ENCODE measurements around the gene RPS6KA3. TPM values are rescaled to one million over a fixed set of nuclear protein-coding genes. Genes with fewer than 3 reads are reported as not detected.
"Not testable (repeated sequence)": the region's sequence is repeated elsewhere in the genome, so short reads cannot be mapped to it uniquely, and the experiment has no call there.

Gene RPS6KA3
- total RNA-seq, 1 experiment from 2014 or later, result 14.6 TPM

DNA sequence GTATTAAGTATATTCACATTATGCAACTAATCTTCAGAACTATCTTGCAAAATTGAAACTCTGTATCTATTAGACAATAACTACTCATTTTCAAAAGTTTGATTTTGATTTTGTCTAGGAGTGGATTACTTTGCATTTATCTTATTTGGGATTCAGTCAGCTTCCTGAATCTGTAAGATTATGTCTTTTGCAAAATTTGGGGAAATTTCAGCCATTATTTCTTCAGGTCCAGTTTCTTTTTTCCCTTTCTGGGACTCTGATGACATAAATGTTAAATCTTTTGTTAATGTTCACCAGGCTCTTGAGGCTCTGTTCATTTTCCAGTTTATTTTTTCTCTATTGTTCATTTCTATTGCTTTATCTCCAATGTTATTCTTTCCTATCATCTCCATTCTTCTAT is 15.0 kb downstream of the RPS6KA3 start:
- Mint-ChIP-seq H3K9me3 (0 out of 2 replicates have a peak, but pooled peaks cover 3% of the 10 kb centered on the region), H3K27ac (no peak overlapping the region), H3K4me3 (no peak overlapping the region), H3K27me3 (ENCODE audit: low read depth) (no peaks in the 10 kb centered on the region), H3K4me1 (peaks cover 6% of the 10 kb centered on the region; the same call in 1 of the 2 replicates), H3K36me3 (peaks cover 4% of the 10 kb centered on the region; the same call in 1 of the 2 replicates)
- ATAC-seq (no peak), DNase-seq (ENCODE audit: low spot score) (no peak)
- ChIA-PET CTCF (no interaction called here), POLR2A (no interaction called here)
- TF ChIP-seq PRRX2 (CRISPR knock-in tag; IDR thresholded peaks at IDR 0.05) (no peak), FOXJ3 (CRISPR knock-in tag; IDR thresholded peaks at IDR 0.05; ENCODE audit: borderline replicate concordance) (no peak), MXD4 (CRISPR knock-in tag; IDR thresholded peaks at IDR 0.05; ENCODE audit: borderline replicate concordance) (no peak), KAT7 (CRISPR knock-in tag; IDR thresholded peaks at IDR 0.05; ENCODE audit: borderline replicate concordance) (no peak), IRF2 (CRISPR knock-in tag; IDR thresholded peaks at IDR 0.05; ENCODE audit: borderline replicate concordance, low read depth) (no peak), ZNF138 (CRISPR knock-in tag; conservative IDR thresholded peaks at IDR 0.05) (no peak)
- TF ChIP-seq, protein P1, sequence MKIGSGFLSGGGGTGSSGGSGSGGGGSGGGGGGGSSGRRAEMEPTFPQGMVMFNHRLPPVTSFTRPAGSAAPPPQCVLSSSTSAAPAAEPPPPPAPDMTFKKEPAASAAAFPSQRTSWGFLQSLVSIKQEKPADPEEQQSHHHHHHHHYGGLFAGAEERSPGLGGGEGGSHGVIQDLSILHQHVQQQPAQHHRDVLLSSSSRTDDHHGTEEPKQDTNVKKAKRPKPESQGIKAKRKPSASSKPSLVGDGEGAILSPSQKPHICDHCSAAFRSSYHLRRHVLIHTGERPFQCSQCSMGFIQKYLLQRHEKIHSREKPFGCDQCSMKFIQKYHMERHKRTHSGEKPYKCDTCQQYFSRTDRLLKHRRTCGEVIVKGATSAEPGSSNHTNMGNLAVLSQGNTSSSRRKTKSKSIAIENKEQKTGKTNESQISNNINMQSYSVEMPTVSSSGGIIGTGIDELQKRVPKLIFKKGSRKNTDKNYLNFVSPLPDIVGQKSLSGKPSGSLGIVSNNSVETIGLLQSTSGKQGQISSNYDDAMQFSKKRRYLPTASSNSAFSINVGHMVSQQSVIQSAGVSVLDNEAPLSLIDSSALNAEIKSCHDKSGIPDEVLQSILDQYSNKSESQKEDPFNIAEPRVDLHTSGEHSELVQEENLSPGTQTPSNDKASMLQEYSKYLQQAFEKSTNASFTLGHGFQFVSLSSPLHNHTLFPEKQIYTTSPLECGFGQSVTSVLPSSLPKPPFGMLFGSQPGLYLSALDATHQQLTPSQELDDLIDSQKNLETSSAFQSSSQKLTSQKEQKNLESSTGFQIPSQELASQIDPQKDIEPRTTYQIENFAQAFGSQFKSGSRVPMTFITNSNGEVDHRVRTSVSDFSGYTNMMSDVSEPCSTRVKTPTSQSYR (CRISPR knock-in tag; IDR thresholded peaks at IDR 0.05), result no peak
- TF ChIP-seq, protein P2, sequence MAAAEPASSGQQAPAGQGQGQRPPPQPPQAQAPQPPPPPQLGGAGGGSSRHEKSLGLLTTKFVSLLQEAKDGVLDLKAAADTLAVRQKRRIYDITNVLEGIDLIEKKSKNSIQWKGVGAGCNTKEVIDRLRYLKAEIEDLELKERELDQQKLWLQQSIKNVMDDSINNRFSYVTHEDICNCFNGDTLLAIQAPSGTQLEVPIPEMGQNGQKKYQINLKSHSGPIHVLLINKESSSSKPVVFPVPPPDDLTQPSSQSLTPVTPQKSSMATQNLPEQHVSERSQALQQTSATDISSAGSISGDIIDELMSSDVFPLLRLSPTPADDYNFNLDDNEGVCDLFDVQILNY (CRISPR knock-in tag; IDR thresholded peaks at IDR 0.05), result no peak

DNA sequence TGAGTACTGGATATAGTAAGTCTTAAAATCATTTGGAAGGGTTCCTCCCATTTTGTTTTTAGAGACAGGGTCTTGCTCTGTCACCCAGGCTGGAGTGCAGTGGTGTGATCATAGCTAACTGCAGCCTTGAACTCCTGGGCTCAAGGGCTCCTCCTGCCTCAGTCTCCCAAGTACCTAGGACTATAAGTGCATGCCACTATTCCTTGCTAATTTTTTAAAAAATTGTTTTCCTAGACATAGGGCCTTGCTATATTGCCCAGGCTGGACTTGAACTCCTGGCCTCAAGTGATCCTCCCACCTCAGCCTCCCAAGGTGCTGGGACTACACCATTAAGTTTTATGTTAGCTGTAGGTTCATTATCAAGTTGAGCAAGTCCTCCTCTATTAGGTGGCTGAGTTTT is 16.6 kb downstream of the RPS6KA3 start:
- H3K4me3 Mint-ChIP-seq; H3K9me3 Mint-ChIP-seq; H3K36me3 Mint-ChIP-seq; POLR2A ChIA-PET; H3K4me1 Mint-ChIP-seq; H3K27ac Mint-ChIP-seq; H3K27me3 Mint-ChIP-seq (ENCODE audit: low read depth); DNase-seq (ENCODE audit: low spot score); ATAC-seq; CTCF ChIA-PET: not testable (repeated sequence)

DNA sequence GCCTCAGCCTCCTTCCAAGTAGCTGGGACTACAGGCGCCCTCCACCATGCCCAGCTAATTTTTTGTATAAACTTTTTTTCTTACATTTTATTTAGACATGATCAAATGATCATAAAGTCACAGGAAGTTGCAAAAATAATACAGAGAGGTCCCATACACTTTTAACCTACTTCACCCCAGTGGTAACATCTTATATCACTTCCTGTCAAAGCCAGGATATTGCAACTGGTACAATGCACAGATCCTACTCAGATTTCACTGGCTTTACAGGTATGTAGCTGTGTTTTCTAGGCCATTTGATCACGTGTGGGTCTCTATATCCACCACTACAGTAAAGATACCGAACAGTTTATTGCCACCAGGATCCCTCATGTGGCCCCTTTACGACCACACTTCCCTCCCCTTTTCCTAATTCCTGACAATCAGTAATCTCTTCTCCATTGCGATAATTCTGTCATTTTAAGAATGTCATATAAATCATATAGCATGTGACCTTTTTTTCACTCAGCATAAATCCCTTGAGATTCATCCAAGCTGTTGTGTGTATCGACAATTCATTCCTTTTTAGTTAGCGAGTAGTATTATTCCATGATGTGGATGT is 18.0 kb downstream of the RPS6KA3 start:
- ChIA-PET POLR2A (no interaction called here), CTCF (no interaction called here)
- 0 out of 2 replicates have a peak, but pooled peaks cover 3% of the 10 kb centered on the region for H3K9me3 Mint-ChIP-seq
- DNase-seq (ENCODE audit: low spot score) (no peak), ATAC-seq (no peak)
- no peaks in the 10 kb centered on the region for H3K27me3 Mint-ChIP-seq (ENCODE audit: low read depth)
- TF ChIP-seq ESRRA (CRISPR knock-in tag; IDR thresholded peaks at IDR 0.05; ENCODE audit: borderline replicate concordance), result no peak
- TF ChIP-seq GTF2I (CRISPR knock-in tag; conservative IDR thresholded peaks at IDR 0.05), result no peak
- TF ChIP-seq MYBL2 (CRISPR knock-in tag; IDR thresholded peaks at IDR 0.05), result no peak
- TF ChIP-seq, protein P3, sequence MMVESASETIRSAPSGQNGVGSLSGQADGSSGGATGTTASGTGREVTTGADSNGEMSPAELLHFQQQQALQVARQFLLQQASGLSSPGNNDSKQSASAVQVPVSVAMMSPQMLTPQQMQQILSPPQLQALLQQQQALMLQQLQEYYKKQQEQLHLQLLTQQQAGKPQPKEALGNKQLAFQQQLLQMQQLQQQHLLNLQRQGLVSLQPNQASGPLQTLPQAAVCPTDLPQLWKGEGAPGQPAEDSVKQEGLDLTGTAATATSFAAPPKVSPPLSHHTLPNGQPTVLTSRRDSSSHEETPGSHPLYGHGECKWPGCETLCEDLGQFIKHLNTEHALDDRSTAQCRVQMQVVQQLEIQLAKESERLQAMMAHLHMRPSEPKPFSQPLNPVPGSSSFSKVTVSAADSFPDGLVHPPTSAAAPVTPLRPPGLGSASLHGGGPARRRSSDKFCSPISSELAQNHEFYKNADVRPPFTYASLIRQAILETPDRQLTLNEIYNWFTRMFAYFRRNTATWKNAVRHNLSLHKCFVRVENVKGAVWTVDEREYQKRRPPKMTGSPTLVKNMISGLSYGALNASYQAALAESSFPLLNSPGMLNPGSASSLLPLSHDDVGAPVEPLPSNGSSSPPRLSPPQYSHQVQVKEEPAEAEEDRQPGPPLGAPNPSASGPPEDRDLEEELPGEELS (CRISPR knock-in tag; IDR thresholded peaks at IDR 0.05), result no peak
- TF ChIP-seq, protein P4, sequence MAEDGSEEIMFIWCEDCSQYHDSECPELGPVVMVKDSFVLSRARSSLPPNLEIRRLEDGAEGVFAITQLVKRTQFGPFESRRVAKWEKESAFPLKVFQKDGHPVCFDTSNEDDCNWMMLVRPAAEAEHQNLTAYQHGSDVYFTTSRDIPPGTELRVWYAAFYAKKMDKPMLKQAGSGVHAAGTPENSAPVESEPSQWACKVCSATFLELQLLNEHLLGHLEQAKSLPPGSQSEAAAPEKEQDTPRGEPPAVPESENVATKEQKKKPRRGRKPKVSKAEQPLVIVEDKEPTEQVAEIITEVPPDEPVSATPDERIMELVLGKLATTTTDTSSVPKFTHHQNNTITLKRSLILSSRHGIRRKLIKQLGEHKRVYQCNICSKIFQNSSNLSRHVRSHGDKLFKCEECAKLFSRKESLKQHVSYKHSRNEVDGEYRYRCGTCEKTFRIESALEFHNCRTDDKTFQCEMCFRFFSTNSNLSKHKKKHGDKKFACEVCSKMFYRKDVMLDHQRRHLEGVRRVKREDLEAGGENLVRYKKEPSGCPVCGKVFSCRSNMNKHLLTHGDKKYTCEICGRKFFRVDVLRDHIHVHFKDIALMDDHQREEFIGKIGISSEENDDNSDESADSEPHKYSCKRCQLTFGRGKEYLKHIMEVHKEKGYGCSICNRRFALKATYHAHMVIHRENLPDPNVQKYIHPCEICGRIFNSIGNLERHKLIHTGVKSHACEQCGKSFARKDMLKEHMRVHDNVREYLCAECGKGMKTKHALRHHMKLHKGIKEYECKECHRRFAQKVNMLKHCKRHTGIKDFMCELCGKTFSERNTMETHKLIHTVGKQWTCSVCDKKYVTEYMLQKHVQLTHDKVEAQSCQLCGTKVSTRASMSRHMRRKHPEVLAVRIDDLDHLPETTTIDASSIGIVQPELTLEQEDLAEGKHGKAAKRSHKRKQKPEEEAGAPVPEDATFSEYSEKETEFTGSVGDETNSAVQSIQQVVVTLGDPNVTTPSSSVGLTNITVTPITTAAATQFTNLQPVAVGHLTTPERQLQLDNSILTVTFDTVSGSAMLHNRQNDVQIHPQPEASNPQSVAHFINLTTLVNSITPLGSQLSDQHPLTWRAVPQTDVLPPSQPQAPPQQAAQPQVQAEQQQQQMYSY (CRISPR knock-in tag; IDR thresholded peaks at IDR 0.05), result no peak
- TF ChIP-seq FOXJ3 (CRISPR knock-in tag; IDR thresholded peaks at IDR 0.05; ENCODE audit: borderline replicate concordance), result no peak
- TF ChIP-seq, protein P5, sequence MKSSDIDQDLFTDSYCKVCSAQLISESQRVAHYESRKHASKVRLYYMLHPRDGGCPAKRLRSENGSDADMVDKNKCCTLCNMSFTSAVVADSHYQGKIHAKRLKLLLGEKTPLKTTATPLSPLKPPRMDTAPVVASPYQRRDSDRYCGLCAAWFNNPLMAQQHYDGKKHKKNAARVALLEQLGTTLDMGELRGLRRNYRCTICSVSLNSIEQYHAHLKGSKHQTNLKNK (CRISPR knock-in tag; IDR thresholded peaks at IDR 0.05), result no peak
- H3K36me3 Mint-ChIP-seq, result peaks cover 4% of the 10 kb centered on the region; the same call in 1 of the 2 replicates
- no peak overlapping the region for H3K27ac Mint-ChIP-seq
- no peak overlapping the region for H3K4me3 Mint-ChIP-seq
- peaks cover 2% of the 10 kb centered on the region; the same call in 1 of the 2 replicates for H3K4me1 Mint-ChIP-seq
